Epidermal melanocyte (primary cell): Measurements from ENCODE around the gene WHRN.

Experiments used
- DNase-seq: peaks from one replicate; pipeline ENCODE4 v3.0.0; 2011; ENCODE audit warnings: low spot score; ENCODE audit not compliant: insufficient read length

WHRN gene

DNA sequence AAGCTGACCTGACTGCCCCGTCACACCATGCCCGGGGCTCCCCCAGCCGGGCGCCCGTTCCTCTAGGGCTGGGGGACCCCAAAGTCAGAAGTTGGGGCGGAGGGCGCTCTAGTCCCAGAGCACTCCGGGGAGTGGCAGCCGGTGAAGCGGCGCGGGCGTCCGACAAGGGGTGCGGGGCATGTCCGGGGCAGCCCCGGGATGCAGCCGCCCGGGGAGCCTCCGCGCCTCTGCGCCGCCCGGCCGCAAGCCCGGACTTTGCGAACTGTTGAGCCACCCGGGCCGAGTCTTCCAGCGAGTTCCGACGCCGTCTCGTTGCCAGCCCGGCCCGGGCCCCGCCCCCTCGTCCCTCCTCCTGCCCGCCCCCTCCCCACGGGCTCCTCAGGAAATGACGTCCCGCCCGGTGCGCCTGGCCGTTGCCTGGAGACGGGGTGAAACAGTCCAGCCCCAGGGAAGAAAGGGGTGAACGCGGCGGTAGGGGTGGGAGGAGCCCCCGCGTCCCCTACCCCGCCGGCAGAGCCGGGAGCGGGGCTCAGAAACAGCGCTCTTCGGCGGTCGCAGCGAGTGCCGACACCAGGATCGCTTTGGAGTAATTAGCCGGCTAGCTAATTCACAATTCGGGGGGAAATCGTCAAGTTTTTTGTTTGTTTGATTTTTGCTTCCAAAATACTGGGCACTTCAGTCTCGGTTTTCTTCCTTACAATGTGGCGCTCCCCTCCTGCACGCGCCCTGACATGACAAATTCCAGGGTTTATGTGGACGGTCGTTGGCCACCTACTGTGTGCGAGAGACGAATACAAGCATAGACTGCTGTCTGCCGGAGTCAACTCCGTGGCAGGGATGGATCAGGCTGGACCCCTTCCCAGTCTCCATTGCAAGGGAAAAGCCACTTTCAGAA lies at the start of gene WHRN:
Gene WHRN (minus strand): TSS at position 287 of the 895 bp plus-strand sequence. CDS start 672 bp downstream, outside the sequence.
- peak; percentile 96 for DNase-seq

DNA sequence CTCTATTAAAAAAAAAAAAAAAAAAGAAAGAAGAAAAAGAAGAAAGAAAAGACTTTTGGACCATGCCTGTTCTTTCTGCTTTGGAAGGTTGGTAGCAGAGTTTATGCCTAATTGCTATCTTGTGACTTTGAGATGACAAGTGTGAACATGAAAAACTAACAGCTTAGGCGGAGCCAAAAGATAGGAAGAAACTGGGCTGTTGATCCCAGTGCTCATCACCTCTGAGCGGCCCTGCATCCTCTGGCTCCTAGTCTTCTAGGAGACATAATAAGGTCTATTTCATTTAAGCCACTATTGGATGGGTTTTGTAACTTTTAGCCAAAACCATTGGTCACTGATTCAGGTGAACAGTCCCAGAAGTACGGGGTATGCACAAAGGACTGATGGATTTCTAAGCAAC lies 47.9 kb upstream of the WHRN start:
- DNase-seq, result no peak

DNA sequence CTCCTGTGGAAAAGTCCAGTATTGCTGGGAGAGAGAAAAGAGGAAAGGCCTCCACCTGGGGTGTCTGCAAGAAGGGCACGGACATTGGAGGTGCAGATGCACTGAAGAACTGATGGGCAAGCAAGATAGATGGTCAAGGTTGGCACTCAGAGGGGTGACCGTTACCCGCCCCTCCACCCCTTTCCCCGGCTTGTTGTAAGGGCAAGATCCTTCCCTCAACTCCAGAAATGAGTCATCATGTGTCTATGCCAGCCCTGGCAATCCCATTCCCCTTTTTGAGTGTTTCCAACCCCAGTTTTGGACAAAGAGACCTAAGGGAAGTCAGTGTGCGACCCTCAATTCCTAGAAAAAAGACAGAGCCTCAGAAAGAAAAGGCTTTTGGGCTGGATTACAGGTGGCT lies 47.4 kb upstream of the WHRN start:
- DNase-seq, result no peak

DNA sequence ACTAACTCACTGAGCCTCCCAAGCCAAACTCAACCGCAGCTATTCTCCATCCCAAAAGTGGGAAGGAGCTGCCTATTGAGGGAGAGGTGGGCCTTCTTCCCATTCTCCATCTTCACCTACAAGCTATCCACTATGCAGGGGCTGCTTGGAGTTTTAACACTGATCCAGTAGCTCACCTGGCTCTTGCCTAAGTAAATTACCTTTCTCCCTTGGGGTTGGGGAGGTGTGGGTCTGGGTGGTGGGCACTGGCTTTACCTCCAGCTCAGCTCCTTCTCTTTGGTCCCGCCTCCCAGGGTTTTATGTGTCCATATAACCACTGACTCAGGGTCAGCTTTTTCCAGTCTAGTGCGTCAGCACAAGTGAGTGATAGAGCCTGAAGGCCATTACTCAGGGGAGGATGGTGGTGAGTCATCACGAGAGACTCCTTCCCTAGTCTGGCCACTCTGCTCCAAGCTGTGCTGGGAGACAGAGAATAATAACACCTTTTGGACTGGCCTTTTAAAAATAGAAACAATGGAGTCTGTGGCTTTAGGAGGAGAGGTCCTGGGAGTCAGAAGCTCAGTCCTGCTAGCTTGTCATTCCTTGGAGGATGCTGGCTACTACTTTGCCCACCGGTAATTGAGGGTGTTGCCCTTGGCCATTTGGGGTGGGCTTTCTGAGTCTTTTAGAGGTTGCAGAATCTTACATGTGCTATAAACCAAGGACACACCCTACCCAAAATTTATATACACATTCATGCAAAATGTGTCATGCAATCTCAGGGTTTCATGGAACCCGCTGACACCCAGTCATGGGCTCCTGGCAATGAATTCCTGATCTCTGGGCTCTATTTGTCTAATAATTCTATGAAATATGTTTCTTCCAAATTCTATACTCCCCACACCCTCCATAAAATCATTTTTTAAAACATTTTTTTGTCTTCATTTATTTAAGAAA lies 46.7 kb upstream of the WHRN start:
- DNase-seq, result peak; percentile 90

DNA sequence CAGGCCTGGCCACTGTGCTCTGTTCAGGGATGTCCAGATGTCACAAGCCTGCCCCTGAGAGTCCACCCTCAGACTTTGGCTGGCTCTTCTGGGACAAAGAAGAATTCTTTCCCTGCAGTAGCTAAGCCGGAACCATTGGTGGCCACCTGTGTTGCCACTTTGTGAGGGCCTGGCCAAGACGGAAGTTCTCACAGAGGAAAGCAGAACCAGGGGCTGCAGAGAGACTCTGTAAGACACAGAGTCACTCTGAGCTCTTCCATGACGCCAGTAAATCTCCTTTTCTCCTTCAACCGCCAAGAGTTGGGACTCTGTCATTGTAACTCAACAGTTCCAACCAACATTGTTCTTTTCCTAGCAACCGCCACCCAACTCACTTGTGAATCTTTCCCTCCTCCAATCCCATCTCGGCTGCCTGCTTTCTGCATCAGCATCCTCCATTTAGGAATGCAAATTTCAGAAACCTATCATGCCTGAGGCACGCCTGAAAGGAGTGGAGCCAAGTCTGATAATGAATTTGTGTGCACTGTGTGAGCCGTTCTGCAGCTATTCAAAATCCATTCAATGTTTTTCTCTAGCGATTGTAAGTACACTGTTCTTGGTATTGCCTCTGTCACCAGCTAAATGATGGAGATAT lies 44.5 kb upstream of the WHRN start:
- DNase-seq, result no peak

DNA sequence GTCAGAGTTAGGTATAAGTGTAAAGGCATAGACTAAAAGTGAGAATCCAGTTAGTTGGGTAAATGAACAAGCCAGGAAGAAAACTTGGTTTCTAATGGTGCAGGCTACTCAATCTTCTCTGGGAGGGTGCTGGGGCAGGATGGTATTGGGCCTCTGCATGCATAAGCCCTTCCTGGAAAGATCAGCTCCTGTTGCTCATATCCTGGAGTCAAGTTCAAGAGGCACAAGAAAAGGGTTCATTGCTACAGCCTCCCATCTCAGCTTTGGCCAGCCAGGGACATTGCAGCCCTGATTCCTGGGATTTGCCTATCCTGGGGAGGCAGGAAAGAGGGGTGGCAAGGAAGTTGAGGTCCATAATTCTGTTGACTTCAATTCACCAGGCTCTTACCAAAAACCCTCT lies 41.6 kb upstream of the WHRN start:
- DNase-seq, result no peak

DNA sequence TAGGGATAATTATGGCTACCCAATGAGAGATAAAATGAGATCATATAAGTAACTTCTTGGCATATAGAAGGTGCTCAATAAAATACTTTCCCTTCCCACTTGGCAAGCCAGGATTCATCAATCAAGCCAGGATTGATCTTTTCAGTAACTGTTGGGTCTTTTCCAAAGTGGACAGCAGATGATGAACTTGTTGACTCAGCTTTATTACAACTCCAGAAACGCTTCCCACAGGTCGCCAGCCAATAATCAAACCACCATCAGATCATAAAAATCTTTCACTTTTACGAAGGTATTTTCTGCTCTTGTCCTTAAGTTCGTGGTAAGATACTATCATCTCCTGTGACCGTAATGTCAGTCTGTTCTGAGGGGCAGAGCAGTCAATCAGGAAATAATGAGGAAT lies 39.8 kb upstream of the WHRN start:
- no peak for DNase-seq

DNA sequence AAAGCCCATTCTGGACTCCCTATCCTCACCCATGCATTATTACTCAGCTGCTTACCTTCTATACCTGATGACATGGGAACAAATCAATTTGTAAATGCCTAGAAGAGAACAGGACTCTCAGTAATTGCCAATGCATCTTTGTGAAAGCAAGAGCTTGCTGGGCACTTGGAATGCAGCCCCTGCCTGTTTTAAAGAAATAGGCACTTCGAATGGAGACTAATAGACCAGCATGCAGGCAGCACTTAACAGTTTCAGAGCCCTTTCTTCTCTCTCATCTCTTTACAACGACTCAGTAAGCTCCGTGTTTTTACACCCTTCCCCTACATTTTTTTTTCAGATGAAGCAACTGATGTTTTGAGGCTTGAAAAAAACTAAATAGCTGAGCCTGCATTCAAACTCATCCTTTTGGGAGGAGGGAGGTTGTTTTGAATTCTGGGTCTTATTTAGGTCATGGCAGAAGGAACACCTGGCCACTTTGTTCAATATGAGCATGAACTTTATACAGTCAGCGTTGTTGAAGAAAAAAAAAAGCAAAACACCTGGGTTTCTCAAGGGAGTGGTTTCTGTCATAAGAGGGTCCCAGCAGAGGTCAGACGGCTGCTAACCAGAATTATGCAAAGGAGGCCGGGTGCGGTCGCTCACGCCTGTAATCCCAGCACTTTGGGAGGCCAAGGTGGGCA lies 34.6 kb upstream of the WHRN start:
- no peak for DNase-seq

DNA sequence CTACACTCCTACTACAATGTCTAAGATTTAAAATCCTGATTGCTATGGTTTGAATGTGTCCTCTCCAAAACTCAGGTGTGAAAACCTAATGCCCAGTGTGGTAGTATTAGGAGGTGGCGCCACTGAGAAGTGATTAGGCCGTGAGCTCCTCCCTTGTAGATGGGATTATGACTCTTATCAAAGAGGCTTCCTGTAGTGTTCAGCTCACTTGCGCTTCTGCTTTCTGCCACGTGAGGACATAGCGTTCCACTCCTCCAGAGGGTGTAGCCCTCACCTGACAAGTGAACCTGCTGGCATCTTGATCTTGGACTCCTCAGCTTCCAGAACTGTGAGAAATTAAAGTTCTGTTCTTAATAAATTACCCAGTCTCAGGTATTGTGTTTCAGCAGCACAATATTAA lies 33.0 kb upstream of the WHRN start:
- DNase-seq, result no peak

DNA sequence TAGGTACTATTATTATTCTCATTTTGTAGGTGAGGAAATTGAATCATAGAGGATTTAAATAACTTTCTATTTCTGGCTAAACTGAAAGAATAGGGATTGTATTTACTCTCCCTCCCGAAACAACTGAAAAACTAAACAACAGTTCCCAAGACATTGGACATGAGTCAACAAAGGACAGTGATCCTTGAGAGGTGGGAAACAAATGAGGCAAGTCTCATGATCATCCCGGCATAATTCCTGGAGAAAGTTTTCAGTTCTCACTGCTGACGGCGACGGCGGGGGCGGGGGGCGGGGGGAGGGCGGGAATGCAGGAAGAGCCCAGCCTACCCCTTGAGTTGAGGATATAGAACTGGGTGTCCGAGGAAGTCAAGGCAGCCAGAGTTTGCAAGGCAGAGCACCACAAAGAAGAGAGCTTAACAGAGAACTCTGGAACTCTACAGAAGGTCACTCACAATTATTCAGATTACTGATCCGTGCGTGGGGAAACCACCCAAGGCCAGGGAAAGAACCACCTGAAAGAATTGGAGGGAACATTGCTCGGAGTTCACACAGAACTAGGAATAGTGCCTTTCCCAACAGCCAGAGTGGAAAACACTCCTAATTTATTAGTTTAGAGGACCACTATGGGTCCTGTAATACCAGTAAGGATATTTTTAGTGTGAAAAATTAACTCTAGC lies 27.4 kb upstream of the WHRN start:
- no peak for DNase-seq

DNA sequence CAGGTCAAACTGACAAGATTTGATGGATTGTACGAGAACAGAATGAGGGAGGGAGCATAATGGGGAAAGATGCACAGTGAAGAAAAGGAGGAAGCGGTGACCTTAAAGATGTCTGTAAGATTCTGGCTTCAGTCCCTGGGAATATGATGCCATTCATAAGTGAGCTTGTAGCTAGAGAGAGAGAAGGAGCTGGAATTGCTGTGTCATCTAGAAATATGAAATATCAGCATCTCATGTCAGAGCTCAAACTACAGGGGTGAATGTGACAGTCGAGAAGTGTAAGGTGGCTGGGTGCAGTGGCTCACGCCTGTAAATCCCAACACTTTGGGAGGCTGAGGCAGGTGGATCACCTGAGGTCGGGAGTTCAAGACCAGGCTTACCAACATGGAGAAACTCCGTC lies 24.0 kb upstream of the WHRN start:
- no peak for DNase-seq

DNA sequence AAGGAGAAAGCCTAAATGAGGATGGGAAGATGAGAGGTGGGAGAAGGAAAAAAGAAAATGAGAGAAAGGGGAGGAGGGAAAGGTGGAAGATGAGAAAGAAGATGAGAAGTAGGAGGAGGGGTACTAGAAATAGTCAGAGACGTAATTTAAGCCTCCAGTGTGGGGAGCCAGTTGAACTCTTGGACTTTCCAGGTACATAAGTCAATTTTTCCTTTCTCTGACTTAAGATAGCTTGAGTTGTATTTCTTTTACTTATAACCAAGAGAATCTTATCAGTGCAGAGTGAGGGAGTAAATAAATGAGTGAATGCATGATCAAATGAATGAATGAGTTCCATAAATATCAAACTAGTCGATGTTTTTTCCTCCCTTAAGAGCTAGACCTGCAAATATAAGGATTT lies 21.5 kb upstream of the WHRN start:
- no peak for DNase-seq

DNA sequence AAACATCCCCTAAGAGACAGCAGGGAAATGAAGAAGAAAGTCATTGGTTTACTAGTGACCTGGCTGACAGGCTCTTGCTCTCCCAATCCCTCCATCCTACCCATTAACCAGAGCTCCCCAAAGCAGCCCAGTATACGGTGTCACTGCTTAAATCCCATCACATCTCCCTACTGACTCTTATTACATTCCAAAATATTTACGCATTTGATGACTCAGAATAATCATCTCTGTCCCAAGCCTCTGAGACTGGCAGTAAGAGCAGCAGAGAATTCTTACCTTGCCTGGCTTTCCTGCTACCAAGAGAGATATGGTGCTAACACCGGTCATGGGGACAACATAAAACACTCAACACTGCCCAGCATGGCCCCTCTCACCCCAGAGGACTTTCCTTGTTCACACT lies 20.2 kb upstream of the WHRN start:
- DNase-seq, result no peak

DNA sequence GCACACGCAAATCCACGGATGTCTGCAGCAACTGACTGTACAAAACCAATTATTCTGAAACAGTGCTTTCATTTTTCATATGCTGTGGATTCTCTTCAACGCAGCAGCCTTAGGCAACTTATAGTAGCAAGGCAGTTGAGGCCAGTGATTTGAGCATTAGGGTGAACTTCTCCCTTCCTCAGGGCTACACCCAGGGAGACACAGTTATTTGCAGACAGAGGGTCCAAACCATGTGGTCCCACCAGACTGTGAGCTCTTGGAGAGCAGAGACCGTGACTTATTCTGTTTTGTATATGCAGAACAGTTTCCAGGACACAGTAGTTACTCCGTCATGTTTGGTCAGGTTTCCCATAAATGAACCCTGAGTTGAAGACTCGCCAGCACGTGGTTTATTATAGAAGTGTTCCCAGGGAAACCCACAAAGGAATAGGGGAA lies 19.0 kb upstream of the WHRN start:
- peak; percentile 58 for DNase-seq

DNA sequence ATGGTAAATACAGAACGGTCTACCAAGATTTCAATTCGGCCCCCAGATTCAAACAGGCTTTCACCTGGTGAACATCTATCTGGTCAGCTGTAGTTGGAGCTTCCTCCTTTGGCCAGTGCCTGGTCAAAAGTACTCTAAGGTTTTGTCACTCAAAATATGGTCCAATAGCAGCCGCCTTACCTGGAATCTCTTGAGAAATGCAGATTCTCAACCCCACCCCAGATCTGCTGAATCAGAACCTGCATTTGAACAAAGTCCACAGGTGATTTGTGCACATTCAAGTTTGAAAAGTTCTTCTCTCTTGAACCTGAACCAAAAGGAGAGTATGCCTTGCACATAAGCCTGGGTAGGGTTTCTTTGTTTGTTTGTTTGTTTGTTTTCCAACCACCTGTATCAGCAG lies 17.6 kb upstream of the WHRN start:
- DNase-seq, result no peak

DNA sequence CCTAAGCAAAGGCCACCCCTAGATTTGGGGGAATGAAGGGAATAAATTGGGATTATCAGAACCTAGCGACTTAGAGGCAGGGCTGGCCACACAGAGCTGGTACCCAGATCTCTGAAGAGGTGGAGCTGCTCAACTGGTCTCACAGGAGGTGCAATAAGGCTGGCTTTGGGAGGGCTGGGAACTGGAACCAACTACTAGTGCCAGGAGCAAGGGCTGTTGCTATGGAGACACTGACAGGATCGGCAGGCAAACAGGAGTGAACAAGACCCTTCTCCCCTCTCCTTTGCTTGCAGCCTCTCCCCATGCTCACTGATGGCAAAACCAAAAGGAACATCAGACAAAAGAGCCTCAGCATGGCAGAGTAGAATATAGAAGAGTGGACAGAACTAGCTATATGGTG lies 17.0 kb upstream of the WHRN start:
- DNase-seq, result no peak

DNA sequence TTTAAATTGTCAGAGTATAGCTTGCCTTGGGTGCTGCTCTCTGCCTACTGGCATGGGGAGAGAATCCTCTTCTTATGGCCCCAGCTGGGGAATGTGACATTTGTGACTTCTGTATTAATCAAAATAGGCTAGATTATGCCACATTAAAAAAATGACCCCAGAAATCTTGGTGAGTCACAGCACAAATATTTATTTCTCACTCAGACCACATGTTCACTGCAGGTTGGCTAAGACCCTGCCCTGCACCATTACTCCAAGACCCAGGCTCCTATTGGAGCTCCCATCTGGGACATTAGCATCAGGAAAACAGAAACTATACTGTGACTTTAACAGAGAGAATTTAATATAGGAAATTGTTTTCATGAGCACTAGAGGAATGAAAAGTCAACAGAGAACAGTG lies 16.6 kb upstream of the WHRN start:
- no peak for DNase-seq

DNA sequence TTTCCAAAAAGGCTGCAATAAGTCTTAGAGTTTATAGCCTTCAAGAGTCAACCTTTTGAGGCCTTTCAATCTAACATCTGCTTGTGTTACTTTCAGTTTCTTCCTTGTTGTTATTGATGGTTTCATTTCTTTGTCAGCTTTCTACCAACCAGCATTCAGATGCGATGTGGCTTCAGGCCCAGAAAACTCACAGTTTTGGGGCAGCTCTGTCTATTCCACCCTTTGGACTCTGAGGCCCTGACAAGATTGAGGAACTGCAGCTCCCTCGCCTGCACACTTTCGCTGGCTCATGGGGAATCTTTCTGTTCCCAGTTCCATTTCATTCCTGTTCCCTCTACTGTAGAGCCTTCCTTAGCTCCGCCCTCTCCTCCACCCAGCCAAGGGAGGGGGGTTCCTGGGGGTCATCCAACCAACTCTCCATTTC lies 13.3 kb upstream of the WHRN start:
- DNase-seq, result no peak

DNA sequence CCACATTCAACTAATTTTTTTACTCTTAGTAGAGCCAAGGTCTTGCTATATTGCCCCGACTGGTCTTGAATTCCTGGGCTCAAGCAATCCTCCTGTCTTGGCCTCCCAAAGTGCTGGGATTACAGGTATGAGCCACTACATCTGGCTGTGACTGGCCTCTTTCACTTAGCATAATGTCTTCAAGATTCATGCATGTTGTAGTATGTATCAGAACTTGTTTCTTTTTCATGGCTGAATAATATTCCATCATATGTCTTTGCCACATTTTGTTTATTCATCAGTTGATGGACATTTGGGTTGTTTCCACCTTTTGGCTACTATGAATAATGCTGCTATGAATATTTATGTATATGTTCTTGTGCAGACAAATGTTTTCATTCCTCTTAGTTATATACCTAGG lies 12.8 kb upstream of the WHRN start:
- DNase-seq, result no peak

DNA sequence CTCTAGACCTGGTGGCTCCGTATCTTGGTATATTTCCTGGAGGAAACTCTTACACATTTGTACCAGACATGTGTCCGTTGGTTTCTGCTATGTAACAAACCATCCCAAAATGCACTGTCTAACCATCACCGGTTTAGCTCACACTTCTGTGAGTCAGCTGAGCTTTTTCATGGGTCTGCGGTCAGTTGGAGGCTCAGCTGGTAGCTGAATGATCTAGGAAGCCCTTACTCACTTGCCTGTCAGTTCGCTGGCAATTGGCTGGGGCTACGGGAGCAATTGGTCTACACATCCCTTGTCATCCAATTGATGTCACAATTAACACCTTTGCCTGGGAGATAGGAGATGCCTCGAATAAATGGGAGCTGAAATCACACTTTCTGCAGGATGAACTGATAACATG lies 11.6 kb upstream of the WHRN start:
- no peak for DNase-seq

DNA sequence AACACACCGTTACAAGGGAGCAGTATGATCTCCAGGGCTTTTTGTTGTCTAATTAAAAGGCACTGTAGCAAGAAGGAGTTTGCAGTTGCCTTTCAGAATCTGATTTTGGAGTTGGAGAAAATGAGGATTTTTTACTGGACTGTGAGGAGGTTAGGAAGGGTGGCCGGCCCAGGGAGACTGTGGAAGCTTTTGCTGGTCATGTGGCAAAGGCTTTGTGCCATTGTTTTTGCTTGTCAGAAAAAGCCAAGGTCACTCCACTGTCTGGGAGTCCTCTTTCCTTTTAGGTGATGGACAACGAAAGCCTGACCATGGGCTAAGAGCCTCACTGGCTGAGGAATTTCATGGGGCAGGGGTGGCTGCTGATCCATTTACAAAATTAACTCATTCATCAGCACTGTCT lies 10.3 kb upstream of the WHRN start:
- no peak for DNase-seq
